ENCODE measurements around the gene SNAP47. TPM values are rescaled to one million over a fixed set of nuclear protein-coding genes. Genes with fewer than 3 reads are reported as not detected.
A peak's percentile ranks its signal among the peaks of the same experiment; 100 is the strongest.
"Not testable (repeated sequence)": the region's sequence is repeated elsewhere in the genome, so short reads cannot be mapped to it uniquely, and the experiment has no call there.

Gene SNAP47
- total and polyA plus RNA-seq, 2 experiments from 2014 or later = 29.3 to 40.1 TPM

- no peaks in the 10 kb centered on the region for H3F3A ChIP-seq (ENCODE audit: insufficient read depth)
- 9 to 15% methylated on average over 1 of the region's 1 CpG for WGBS, 2 experiments (ENCODE audit: low coverage in 1 of 2, low lambda C conversion rate in 2 of 2, missing lambda C conversion rate in 2 of 2)
- TF ChIP-seq EZH2phosphoT487 (IDR thresholded peaks at IDR 0.05; ENCODE audit: insufficient read depth, low read depth) = no peak
- no peak for TF ChIP-seq EZH2 (IDR thresholded peaks at IDR 0.05; ENCODE audit: insufficient read depth, poor library complexity, severe bottlenecking)
Observed at GRCh38 chr1:227707846-227708245, 27.4 kb upstream of the SNAP47 start.

DNA sequence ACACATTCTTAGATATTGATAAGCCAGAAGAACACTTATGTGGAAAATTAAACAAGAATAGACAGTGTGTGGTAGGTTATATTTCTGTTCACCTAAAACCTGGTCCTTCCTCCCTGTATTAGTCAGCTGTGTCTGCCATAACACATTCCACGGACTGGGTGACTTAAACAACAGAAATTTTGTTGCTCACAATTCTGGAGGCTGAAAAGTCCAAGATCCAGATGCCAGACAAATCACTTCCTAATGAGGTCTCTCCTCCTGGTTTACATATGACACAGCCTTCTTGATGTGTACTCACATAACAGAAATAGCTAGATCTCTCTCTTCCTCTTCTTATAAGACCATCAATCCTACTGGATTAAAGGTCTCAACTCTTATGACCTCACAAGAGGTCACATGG, 25.8 kb upstream of the SNAP47 start:
- peak; percentile 31 for DNase-seq
- in situ Hi-C loops (cut with MboI) = no loop called here

More at GRCh38 chr1:227707846-227708245, 27.4 kb upstream of the SNAP47 start:
- H4K20me1 ChIP-seq (ENCODE audit: insufficient read depth) = no peaks in the 10 kb centered on the region
- DNase-seq = no peak
- in situ Hi-C loops (cut with MboI) = no loop called here
- peak overlapping the region; percentile 24; the same call in 1 of the 2 replicates for H2AFZ ChIP-seq
- H3K9me3 ChIP-seq (ENCODE audit: low read depth) = no peaks in the 10 kb centered on the region
- H3K27me3 ChIP-seq (replicated peaks; ENCODE audit: insufficient read depth) = no peaks in the 10 kb centered on the region
- H3K4me1 ChIP-seq (ENCODE audit: insufficient read depth) = no peaks in the 10 kb centered on the region
- H3K4me2 ChIP-seq (ENCODE audit: unreplicated experiment) = no peak overlapping the region
- H3K36me3 ChIP-seq (ENCODE audit: low read depth) = no peaks in the 10 kb centered on the region
- H3K27ac ChIP-seq = no peak overlapping the region
- H3K4me3 ChIP-seq = peak overlapping the region; percentile 18; the same call in 1 of the 2 replicates
- H3K9ac ChIP-seq = no peak overlapping the region
- H3K79me2 ChIP-seq (ENCODE audit: insufficient read depth) = no peaks in the 10 kb centered on the region
- no peaks in the 10 kb centered on the region for H3K9me2 ChIP-seq (ENCODE audit: insufficient read depth)

GRCh38 chr1:227710474-227710873, 24.8 kb upstream of the SNAP47 start:
- 78 to 81% methylated on average over 4 to 12 of the region's 24 CpGs for WGBS, 2 experiments (ENCODE audit: low coverage in 1 of 2, low lambda C conversion rate in 2 of 2, missing lambda C conversion rate in 2 of 2)
- H3K9me3 ChIP-seq (ENCODE audit: low read depth); H2AFZ ChIP-seq; H3K4me1 ChIP-seq (ENCODE audit: insufficient read depth); H3K27ac ChIP-seq; H3K36me3 ChIP-seq (ENCODE audit: low read depth); H3K9me2 ChIP-seq (ENCODE audit: insufficient read depth); H3K4me2 ChIP-seq (ENCODE audit: unreplicated experiment); H3F3A ChIP-seq (ENCODE audit: insufficient read depth); H3K9ac ChIP-seq; H3K4me3 ChIP-seq; H3K27me3 ChIP-seq (replicated peaks; ENCODE audit: insufficient read depth); DNase-seq; H4K20me1 ChIP-seq (ENCODE audit: insufficient read depth); H3K79me2 ChIP-seq (ENCODE audit: insufficient read depth); in situ Hi-C loops (cut with MboI): not testable (repeated sequence)

More for the DNA sequence above, 25.8 kb upstream of the SNAP47 start:
- Histone ChIP-seq H3K27ac (no peak overlapping the region), H3K27me3 (replicated peaks; ENCODE audit: insufficient read depth) (no peaks in the 10 kb centered on the region), H3K9ac (no peak overlapping the region), H3F3A (ENCODE audit: insufficient read depth) (no peaks in the 10 kb centered on the region), H3K79me2 (ENCODE audit: insufficient read depth) (no peaks in the 10 kb centered on the region), H3K9me3 (ENCODE audit: low read depth) (no peaks in the 10 kb centered on the region), H3K9me2 (ENCODE audit: insufficient read depth) (no peaks in the 10 kb centered on the region), H3K4me3 (no peak overlapping the region), H2AFZ (no peak overlapping the region), H4K20me1 (ENCODE audit: insufficient read depth) (no peaks in the 10 kb centered on the region), H3K4me2 (ENCODE audit: unreplicated experiment) (no peak overlapping the region), H3K4me1 (ENCODE audit: insufficient read depth) (no peaks in the 10 kb centered on the region), H3K36me3 (ENCODE audit: low read depth) (no peaks in the 10 kb centered on the region)
- no peak for TF ChIP-seq EZH2 (IDR thresholded peaks at IDR 0.05; ENCODE audit: insufficient read depth, poor library complexity, severe bottlenecking)
- no peak for TF ChIP-seq EZH2phosphoT487 (IDR thresholded peaks at IDR 0.05; ENCODE audit: insufficient read depth, low read depth)
- WGBS, 2 experiments (ENCODE audit: low coverage in 1 of 2, low lambda C conversion rate in 2 of 2, missing lambda C conversion rate in 2 of 2) = 0 to 7% methylated on average over 1 of the region's 1 CpG

DNA sequence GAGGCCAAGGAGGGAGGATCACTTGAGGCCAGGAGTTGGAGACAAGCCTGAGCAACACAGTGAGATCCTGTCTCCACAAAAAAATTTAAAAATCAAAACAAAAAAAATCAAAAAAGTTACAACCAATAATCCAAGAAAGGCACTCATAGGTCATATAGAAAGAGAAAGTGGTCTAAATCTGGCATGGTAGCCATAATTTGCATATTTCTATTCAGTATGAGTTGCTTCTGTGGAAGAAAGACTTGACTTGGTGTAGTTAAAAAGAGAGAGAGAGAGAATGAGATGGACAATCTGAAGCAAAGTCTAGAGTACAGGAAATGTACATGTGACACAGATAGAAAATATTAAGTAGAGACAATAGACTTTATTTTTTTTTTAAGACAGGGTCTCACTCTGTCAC, 22.6 kb upstream of the SNAP47 start:
- no peaks in the 10 kb centered on the region for H3K9me2 ChIP-seq (ENCODE audit: insufficient read depth)
- H3K27me3 ChIP-seq (replicated peaks; ENCODE audit: insufficient read depth) = no peaks in the 10 kb centered on the region
- H3K4me1 ChIP-seq (ENCODE audit: insufficient read depth) = no peaks in the 10 kb centered on the region
- H3K4me2 ChIP-seq (ENCODE audit: unreplicated experiment) = no peak overlapping the region
- H3F3A ChIP-seq (ENCODE audit: insufficient read depth) = no peaks in the 10 kb centered on the region
- H3K9ac ChIP-seq = no peak overlapping the region
- no peaks in the 10 kb centered on the region for H4K20me1 ChIP-seq (ENCODE audit: insufficient read depth)
- in situ Hi-C loops (cut with MboI) = no loop called here
- no peaks in the 10 kb centered on the region for H3K9me3 ChIP-seq (ENCODE audit: low read depth)
- H3K36me3 ChIP-seq (ENCODE audit: low read depth) = no peaks in the 10 kb centered on the region
- no peak for DNase-seq
- no peak overlapping the region for H3K27ac ChIP-seq
- H3K4me3 ChIP-seq = no peak overlapping the region
- TF ChIP-seq EZH2phosphoT487 (IDR thresholded peaks at IDR 0.05; ENCODE audit: insufficient read depth, low read depth) = no peak
- TF ChIP-seq EZH2 (IDR thresholded peaks at IDR 0.05; ENCODE audit: insufficient read depth, poor library complexity, severe bottlenecking) = no peak
- H2AFZ ChIP-seq = no peak overlapping the region
- H3K79me2 ChIP-seq (ENCODE audit: insufficient read depth) = no peaks in the 10 kb centered on the region

- Histone ChIP-seq H3K9me3 (ENCODE audit: low read depth) (no peaks in the 10 kb centered on the region), H3K9me2 (ENCODE audit: insufficient read depth) (no peaks in the 10 kb centered on the region), H3K27me3 (replicated peaks; ENCODE audit: insufficient read depth) (no peaks in the 10 kb centered on the region), H3K9ac (no peak overlapping the region), H3K36me3 (ENCODE audit: low read depth) (no peaks in the 10 kb centered on the region), H3K4me3 (no peak overlapping the region), H4K20me1 (ENCODE audit: insufficient read depth) (no peaks in the 10 kb centered on the region), H3K79me2 (ENCODE audit: insufficient read depth) (no peaks in the 10 kb centered on the region), H3K27ac (no peak overlapping the region), H3F3A (ENCODE audit: insufficient read depth) (no peaks in the 10 kb centered on the region), H3K4me1 (ENCODE audit: insufficient read depth) (no peaks in the 10 kb centered on the region), H2AFZ (no peak overlapping the region), H3K4me2 (ENCODE audit: unreplicated experiment) (no peak overlapping the region)
- no peak for DNase-seq
- in situ Hi-C loops (cut with MboI) = no loop called here
- WGBS, 2 experiments (ENCODE audit: low coverage in 1 of 2, low lambda C conversion rate in 2 of 2, missing lambda C conversion rate in 2 of 2) = 19 to 25% methylated on average over 2 of the region's 2 CpGs
- no peak for TF ChIP-seq EZH2 (IDR thresholded peaks at IDR 0.05; ENCODE audit: insufficient read depth, poor library complexity, severe bottlenecking)
- TF ChIP-seq EZH2phosphoT487 (IDR thresholded peaks at IDR 0.05; ENCODE audit: insufficient read depth, low read depth) = no peak
Observed at GRCh38 chr1:227718932-227719331, 16.3 kb upstream of the SNAP47 start.

All from GM23248 (cell line).